Measurements from ENCODE around the gene B3GNT7.
"Not testable (repeated sequence)": the region's sequence is repeated elsewhere in the genome, so short reads cannot be mapped to it uniquely, and the experiment has no call there.

The B3GNT7 gene

DNA sequence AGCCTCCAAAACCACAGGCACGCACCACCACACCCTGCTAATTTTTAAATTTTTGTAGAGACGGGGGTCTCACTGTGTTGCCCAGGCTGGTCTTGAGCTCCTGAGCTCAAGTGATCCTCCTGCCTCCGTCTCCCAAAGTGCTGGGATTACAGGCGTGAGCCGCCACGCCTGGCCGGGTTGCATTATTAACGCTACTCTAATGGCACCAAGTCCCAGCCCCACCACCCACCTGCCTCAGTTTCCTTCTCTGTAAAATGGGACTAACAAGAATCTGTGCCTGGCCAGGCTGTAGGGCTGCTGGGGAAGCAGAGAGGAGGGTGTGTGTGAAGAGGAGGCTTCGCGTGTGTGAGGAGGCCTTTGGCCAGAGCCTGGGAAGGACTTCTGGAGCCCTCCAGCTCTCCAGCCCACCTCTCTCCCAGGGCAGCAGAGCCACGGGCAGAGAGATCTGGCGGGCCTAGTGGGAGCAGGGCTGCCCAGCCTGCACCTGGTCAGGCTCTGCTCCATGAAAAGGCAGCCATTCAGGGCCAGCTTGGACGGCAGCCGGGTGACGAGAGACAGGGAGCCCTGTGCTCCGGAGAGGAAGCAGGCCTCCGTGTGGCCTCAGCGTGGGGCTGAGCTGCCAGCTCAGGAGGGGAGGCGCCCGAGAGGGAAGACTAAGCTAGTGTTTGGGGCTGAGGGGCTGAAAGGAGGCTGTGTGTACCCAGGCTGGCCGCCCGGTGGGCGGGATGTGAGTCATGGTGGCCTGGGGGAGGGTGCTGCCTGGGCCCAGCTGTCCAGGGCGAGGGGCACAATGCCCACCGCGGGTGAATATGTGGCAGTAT is 7.4 kb upstream of the B3GNT7 start:
- DNase-seq: no peak

DNA sequence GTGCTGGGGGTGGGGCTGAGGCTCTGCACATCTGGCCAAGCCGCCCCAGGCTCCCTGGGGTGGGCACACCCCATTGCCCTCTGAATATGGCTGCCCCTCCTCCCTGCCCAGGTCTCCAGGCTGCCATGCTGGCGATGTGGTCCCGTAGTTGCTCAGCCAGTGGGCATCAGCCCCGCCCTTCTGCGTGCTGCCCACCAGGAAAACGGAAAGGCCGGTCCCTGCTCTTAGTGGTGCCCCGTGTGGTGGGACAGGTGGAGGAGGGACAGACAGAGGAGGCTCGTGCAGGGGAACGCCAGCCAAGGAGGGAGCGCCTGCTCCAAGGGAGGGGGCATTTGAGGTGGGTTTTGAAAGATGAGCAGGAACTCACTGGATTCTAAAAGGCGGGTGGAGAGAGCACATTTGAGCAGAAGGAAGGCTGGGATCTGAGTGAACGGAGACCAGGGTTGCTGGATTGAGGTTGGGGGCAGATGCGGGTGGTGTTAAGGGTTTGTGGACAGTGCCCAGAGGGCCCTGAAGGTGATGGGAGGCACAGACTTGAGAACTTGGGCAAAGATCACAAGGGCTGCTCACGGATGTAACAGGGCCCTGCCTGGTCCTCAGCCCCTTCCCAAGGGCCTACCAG is 6.7 kb upstream of the B3GNT7 start:
- DNase-seq: no peak

- DNase-seq: no peak
These were observed 4.8 kb upstream of the B3GNT7 start for GRCh38 chr2:231390667-231391066.

- DNase-seq: no peak
These were observed 3.5 kb upstream of the B3GNT7 start for GRCh38 chr2:231391981-231392380.

DNA sequence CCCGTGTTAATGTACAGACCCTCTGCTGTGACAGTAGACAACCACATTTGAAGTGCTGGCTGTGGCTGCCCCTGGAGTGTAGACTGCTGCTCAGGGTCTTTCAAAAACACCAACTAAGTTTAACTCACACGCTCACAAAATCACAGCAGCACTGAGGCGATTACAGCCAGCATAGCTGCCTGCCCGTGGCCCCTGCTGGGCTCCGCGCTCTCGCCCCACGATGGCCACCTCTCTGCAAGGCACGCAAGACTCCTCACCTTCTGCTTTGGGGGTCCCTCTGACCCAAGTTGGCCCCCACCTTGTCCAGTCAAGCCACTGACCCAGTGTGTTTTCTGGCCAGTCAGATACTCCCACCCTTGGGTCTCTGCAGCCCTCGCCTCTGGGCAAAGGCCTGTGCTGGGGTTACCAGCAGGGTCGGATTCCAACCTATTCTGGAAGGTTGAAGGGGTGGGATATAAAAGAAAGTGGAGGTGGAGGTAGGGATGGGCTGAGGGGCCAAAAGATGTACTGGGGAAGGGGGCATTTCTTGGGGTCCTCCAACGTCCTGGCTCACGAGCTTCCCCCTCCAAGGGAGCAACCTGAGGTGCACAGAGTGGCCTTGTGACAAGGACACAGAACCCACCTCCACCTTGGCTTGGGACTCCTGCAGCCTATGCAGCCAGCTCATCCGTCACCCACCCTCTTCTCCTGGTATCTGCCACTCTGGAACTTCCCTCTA is 2.9 kb upstream of the B3GNT7 start:
- DNase-seq: no peak

- DNase-seq: peak; percentile 38
These were observed 2.1 kb upstream of the B3GNT7 start for GRCh38 chr2:231393149-231394131.

- no peak for DNase-seq
These were observed 1.0 kb upstream of the B3GNT7 start for GRCh38 chr2:231394211-231395141.

GRCh38 chr2:231396058-231396821 is 730 bp downstream of the B3GNT7 start:
- DNase-seq: no peak

- DNase-seq: no peak
These were observed 1.8 kb downstream of the B3GNT7 start for GRCh38 chr2:231397011-231397927.

GRCh38 chr2:231397928-231398294 is 2.4 kb downstream of the B3GNT7 start:
- DNase-seq: no peak

DNA sequence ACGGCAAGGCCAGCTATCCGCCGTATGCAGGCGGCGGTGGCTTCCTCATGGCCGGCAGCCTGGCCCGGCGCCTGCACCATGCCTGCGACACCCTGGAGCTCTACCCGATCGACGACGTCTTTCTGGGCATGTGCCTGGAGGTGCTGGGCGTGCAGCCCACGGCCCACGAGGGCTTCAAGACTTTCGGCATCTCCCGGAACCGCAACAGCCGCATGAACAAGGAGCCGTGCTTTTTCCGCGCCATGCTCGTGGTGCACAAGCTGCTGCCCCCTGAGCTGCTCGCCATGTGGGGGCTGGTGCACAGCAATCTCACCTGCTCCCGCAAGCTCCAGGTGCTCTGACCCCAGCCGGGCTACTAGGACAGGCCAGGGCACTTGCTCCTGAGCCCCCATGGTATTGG is 3.1 kb downstream of the B3GNT7 start:
- DNase-seq: no peak

DNA sequence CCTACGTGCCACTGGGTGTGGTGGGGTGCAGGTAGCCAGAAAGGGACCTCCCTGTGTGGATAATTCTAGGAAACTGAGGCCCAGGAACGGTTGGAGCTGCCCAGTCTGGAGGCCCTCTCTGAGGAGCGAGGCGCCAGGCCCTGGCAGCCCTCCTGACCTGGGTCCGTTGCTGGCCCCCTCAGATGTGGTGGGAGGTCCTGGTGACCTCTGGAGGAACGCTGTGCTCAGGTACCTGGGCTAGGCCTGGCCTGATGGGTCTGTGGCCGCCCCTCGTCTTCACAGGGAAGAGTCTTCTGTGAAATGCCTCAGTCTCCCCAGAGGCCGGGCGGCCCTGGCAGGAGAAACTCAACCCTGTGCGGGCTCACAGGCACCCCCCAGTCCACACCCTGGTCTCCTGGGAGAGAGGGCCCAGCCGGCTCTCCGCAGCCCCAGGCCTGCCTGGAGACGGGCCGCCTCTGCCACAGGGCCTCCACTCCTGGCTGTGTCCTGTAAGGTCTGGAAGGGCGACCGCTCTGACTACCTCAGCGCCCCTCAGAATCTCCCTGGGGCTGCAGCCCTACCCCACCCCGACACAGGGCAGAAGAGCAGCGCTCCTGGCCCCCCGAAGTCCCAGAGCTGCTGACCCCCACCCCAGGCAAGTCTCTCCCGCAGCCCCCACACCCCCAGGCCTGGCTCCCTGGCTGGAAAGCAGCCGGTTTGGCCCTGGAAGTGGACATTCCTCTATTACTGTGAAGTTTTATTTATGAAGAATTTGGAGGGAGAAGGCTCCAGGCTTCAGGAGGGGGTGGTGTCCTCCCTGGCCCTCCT is 3.7 kb downstream of the B3GNT7 start:
- DNase-seq: no peak

DNA sequence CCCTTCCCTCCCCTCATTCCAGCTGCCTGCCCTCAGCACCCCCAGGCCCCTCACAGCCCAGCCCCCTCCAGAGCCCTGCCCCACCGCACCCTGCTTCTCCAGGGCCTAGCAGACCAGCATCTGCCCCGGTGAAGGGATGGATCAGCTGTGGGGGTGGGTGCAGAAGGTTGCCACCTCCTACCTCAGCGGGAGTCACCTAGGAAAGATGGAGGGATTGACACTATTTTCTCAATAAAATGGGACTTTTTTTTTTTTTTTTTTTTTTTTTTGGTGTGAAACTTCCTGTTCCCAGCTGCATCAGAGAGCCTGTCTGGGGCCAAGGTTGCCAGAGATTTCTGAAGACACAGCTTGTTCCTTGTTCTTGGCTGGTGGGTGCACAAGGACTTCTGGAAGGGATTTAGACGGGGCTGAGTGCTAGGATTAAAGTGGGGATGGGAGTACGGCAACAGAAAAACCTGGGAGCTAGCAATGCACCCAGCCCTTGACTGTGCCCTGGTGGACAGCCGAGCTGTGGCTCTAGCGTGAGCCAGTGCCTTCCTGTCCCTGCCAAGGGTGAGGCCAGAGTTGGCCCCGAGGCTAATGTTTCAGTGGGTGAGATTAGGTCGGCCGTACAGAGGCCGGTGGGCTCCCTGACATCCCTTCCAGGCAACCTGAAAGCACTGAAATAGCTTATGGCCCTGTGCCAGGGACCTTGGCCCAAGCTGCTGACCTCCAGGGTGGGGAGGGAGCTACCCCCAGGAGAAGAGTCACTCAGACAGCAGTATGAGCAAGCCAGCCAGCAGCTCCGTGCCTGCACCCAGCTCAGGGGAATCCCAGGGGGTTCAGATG is 4.6 kb downstream of the B3GNT7 start:
- no peak for DNase-seq

GRCh38 chr2:231400681-231401080 is 5.2 kb downstream of the B3GNT7 start:
- not testable (repeated sequence) for DNase-seq

GRCh38 chr2:231401101-231401500 is 5.6 kb downstream of the B3GNT7 start:
- DNase-seq: not testable (repeated sequence)

DNA sequence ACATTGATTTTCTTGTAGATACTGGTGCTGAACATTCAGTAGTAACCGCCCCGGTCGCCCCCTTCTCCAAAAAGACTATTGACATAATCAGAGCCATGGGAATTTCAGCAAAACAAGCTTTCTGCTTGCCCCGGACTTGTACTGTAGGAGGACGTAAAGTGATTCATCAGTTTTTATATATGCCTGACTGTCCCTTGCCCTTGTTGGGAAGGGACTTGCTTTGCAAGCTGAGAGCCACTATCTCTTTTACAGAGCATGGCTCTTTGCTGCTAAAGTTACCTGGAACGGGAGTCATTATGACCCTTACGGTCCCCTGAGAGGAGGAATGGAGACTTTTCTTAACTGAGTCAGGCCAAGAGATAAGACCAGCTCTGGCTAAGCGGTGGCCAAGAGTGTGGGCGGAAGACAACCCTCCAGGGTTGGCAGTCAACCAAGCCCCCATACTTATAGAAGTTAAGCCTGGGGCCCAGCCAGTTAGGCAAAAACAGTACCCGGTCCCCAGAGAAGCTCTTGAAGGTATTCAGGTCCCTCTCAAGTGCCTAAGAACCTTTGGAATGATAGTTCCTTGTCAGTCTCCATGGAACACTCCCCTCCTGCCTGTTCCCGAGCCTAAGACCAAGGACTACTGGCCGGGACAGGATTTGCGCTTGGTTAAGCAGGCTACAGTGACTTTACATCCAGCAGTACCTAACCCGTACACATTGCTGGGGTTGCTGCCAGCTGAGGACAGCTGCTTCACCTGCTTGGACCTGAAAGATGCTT is 8.1 kb downstream of the B3GNT7 start:
- DNase-seq: not testable (repeated sequence)

DNA sequence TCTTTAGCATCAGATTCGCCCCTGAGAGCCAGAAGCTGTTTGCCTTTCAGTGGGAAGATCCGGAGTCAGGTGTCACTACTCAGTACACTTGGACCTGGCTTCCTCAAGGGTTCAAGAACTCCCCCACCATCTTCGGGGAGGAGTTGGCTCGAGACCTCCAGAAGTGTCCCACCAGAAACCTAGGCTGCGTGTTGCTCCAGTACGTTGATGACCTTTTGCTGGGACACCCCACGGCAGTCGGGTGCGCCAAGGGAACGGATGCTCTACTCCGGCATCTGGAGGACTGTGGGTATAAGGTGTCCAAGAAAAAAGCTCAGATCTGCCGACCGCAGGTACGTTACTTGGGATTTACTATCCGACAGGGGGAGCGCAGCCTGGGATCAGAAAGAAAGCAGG is 8.7 kb downstream of the B3GNT7 start:
- DNase-seq: not testable (repeated sequence)

All from CD4-positive, alpha-beta T cell treated with Interleukin-21 for 1 hour (primary cell).